Measurements from ENCODE around the gene RAB12. TPM values are rescaled to one million over a fixed set of nuclear protein-coding genes. Genes with fewer than 3 reads are reported as not detected.

The RAB12 gene
- total RNA-seq, 1 experiment from 2014 or later, result 32.7 TPM

DNA sequence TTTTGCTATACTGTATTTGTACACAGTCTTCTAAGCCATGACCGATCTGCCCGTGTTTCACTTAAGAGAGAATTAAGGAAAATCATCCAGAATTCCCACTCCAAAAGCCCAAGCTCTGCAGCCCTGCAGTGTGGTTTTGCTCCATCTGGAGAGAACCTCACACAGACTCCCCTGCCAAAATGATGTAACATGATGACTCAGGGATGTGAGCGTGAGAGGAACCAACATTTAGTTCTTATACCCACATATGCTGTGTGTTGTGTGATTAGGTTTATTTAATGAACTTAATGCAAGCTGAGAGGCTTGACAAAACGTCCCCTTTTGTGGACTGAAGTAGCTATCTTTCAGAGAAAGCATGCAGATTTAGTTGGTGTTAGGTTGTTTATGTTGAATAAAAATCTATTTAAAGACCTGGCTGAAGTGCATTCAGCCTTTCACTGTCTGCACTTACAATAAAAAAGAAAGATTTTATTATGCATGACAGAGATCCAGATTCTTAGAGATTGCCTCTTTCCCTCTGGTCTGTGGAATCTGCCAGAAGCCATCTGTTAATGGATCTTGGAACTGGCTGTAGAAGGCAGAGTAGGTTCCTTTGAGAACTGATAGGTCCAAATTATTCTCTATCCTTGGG lies 6.3 kb downstream of the RAB12 start:
- Histone ChIP-seq H3K4me3 (replicated peaks in 1 of 2; ENCODE audit: low read depth in 1 of 2, low read length in 2 of 2) (no peak overlapping the region), H2AFZ (ENCODE audit: low read depth, low read length, poor library complexity, severe bottlenecking) (no peak overlapping the region), H3K4me2 (ENCODE audit: low read length) (0 out of 2 replicates have a peak overlapping the region, but pooled peaks have one; percentile 0), H3K9ac (ENCODE audit: low read length) (no peak overlapping the region), H3K36me3 (ENCODE audit: control insufficient read depth in 1 of 2, insufficient read depth in 2 of 2, low read length in 2 of 2) (peaks cover 0 to 2% of the 10 kb centered on the region in 2 experiments; a peak in 2 of 4 replicates), H3K79me2 (ENCODE audit: insufficient read depth, low read length) (peaks cover 98% of the 10 kb centered on the region), H3K9me2 (ENCODE audit: insufficient read depth) (no peaks in the 10 kb centered on the region), H3K27me3 (ENCODE audit: insufficient read depth, low read length) (no peaks in the 10 kb centered on the region), H3K27ac (ENCODE audit: low read depth, low read length) (no peak overlapping the region), H4K20me1 (ENCODE audit: insufficient read depth) (no peaks in the 10 kb centered on the region), H3K4me1 (ENCODE audit: control insufficient read depth in 1 of 2, insufficient read depth in 2 of 2, low read length in 2 of 2) (peaks cover 9 to 18% of the 10 kb centered on the region in 2 experiments; a peak in 3 of 4 replicates), H3K9me3 (ENCODE audit: control insufficient read depth in 1 of 2, insufficient read depth in 1 of 2, low read depth in 1 of 2, low read length in 2 of 2) (no peaks in the 10 kb centered on the region)
- BruUV-seq (replicated peaks), result no TSS peak
- DNase-seq (ENCODE audit: low read depth, low spot score), result no peak
- ChIA-PET POLR2A (no interaction called here), CTCF (interaction anchor here (1.6 kb wide), 1 partner anchor 10 kb away, joined by 3 read pairs; no protein-coding TSS in a partner anchor), RAD21 (ENCODE audit: low non-redundant PET in 1 of 2, low total read pairs in 2 of 2, uncharacterized antibody in 2 of 2, unreplicated experiment in 2 of 2) (no interaction called here)
- ATAC-seq, result no peak
- TF ChIP-seq EZH2phosphoT487 (IDR thresholded peaks at IDR 0.05; ENCODE audit: borderline replicate concordance) (no peak), FOSL1 (IDR thresholded peaks at IDR 0.05; ENCODE audit: low read depth) (peak; percentile 21; the same call in 1 of the 2 replicates), YY1 (IDR thresholded peaks at IDR 0.05; ENCODE audit: extremely low read depth, insufficient replicate concordance, low read depth, low read length) (no peak), ZFX (IDR thresholded peaks at IDR 0.05) (no peak)
- TF ChIP-seq, protein P1, sequence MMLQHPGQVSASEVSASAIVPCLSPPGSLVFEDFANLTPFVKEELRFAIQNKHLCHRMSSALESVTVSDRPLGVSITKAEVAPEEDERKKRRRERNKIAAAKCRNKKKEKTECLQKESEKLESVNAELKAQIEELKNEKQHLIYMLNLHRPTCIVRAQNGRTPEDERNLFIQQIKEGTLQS (IDR thresholded peaks at IDR 0.05), result peak; percentile 38; the same call in 1 of the 2 replicates
- TF ChIP-seq, protein P2, sequence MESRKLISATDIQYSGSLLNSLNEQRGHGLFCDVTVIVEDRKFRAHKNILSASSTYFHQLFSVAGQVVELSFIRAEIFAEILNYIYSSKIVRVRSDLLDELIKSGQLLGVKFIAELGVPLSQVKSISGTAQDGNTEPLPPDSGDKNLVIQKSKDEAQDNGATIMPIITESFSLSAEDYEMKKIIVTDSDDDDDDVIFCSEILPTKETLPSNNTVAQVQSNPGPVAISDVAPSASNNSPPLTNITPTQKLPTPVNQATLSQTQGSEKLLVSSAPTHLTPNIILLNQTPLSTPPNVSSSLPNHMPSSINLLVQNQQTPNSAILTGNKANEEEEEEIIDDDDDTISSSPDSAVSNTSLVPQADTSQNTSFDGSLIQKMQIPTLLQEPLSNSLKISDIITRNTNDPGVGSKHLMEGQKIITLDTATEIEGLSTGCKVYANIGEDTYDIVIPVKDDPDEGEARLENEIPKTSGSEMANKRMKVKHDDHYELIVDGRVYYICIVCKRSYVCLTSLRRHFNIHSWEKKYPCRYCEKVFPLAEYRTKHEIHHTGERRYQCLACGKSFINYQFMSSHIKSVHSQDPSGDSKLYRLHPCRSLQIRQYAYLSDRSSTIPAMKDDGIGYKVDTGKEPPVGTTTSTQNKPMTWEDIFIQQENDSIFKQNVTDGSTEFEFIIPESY (IDR thresholded peaks at IDR 0.05; ENCODE audit: extremely low read depth, insufficient replicate concordance, low read length), result no peak
- intact Hi-C loops (cut with micrococcal nuclease), result no loop called here
